MV-4-11 (cell line): ENCODE results near the gene CPNE6.

Experiments
- DNase-seq: peaks from one replicate; lab custom pipeline; 2025; lab: John Stamatoyannopoulos, UW

The CPNE6 gene

GRCh38 chr14:24069411-24069735 is 2.0 kb upstream of the CPNE6 start:
- no peak for DNase-seq

- no peak for DNase-seq
These were observed 848 bp upstream of the CPNE6 start for GRCh38 chr14:24070285-24071143.

GRCh38 chr14:24071836-24072430 is 571 bp downstream of the CPNE6 start:
- DNase-seq: no peak

- no peak for DNase-seq
These were observed 1.1 kb downstream of the CPNE6 start for GRCh38 chr14:24072436-24072835.

- no peak for DNase-seq
These were observed 1.8 kb downstream of the CPNE6 start for GRCh38 chr14:24072881-24073877.

- no peak for DNase-seq
These were observed 3.5 kb downstream of the CPNE6 start for GRCh38 chr14:24074625-24075484.

- no peak for DNase-seq
These were observed 4.3 kb downstream of the CPNE6 start for GRCh38 chr14:24075485-24076301.

- no peak for DNase-seq
These were observed 4.9 kb downstream of the CPNE6 start for GRCh38 chr14:24076302-24076601.

GRCh38 chr14:24077086-24077485 is 5.7 kb downstream of the CPNE6 start:
- no peak for DNase-seq

- no peak for DNase-seq
These were observed 6.8 kb downstream of the CPNE6 start for GRCh38 chr14:24078146-24078545.

GRCh38 chr14:24079491-24080141 is 8.3 kb downstream of the CPNE6 start:
- peak; percentile 16 for DNase-seq

- no peak for DNase-seq
These were observed 8.8 kb downstream of the CPNE6 start for GRCh38 chr14:24080142-24080530.

- DNase-seq: no peak
These were observed 9.8 kb downstream of the CPNE6 start for GRCh38 chr14:24080888-24081738.

- no peak for DNase-seq
These were observed 10.4 kb downstream of the CPNE6 start for GRCh38 chr14:24081739-24082211.

- DNase-seq: no peak
These were observed 11.2 kb downstream of the CPNE6 start for GRCh38 chr14:24082411-24083080.

- no peak for DNase-seq
These were observed 12.1 kb downstream of the CPNE6 start for GRCh38 chr14:24083462-24083861.

GRCh38 chr14:24084440-24084839 is 13.1 kb downstream of the CPNE6 start:
- DNase-seq: no peak

GRCh38 chr14:24085215-24085614 is 13.9 kb downstream of the CPNE6 start:
- no peak for DNase-seq
